ENCODE measurements around the gene OVOL1. TPM values are rescaled to one million over a fixed set of nuclear protein-coding genes. Genes with fewer than 3 reads are reported as not detected.

The OVOL1 gene
- total RNA-seq, 1 donor from 2014 or later, result not detected

GRCh38 chr11:65776710-65777141 lies 10.1 kb upstream of the OVOL1 start:
- no peak for DNase-seq (ENCODE audit: low spot score)
- intact Hi-C loops (cut with DNase I), result no loop called here

GRCh38 chr11:65777241-65777640 lies 9.6 kb upstream of the OVOL1 start:
- no peak for DNase-seq (ENCODE audit: low spot score)
- intact Hi-C loops (cut with DNase I), result no loop called here

GRCh38 chr11:65777821-65778361 lies 9.0 kb upstream of the OVOL1 start:
- no peak for DNase-seq (ENCODE audit: low spot score)
- intact Hi-C loops (cut with DNase I), result loop anchor here (2.0 kb wide), 1 partner anchor 41 kb away; no protein-coding TSS in a partner anchor

- intact Hi-C loops (cut with DNase I), result loop anchor here (2.0 kb wide), 1 partner anchor 40 kb away; no protein-coding TSS in a partner anchor
- DNase-seq (ENCODE audit: low spot score), result no peak
These were observed 8.4 kb upstream of the OVOL1 start for GRCh38 chr11:65778431-65778900.

- DNase-seq (ENCODE audit: low spot score), result no peak
- intact Hi-C loops (cut with DNase I), result loop anchor here (2.0 kb wide), 1 partner anchor 40 kb away; no protein-coding TSS in a partner anchor
These were observed 7.8 kb upstream of the OVOL1 start for GRCh38 chr11:65778901-65779668.

GRCh38 chr11:65779669-65779918 lies 7.3 kb upstream of the OVOL1 start:
- no peak for DNase-seq (ENCODE audit: low spot score)
- intact Hi-C loops (cut with DNase I), result loop anchor here (2.0 kb wide), 1 partner anchor 39 kb away; no protein-coding TSS in a partner anchor

- peak; percentile 92 for DNase-seq (ENCODE audit: low spot score)
- intact Hi-C loops (cut with DNase I), result loop anchor here (2.0 kb wide), 1 partner anchor 39 kb away; no protein-coding TSS in a partner anchor
These were observed 6.7 kb upstream of the OVOL1 start for GRCh38 chr11:65779919-65780769.

- peak; percentile 91 for DNase-seq (ENCODE audit: low spot score)
- intact Hi-C loops (cut with DNase I), result no loop called here
These were observed 6.1 kb upstream of the OVOL1 start, which contains the start of gene AP5B1 for GRCh38 chr11:65780770-65781151. Gene AP5B1, minus strand, starts transcription at chr11:65780976. Its CDS starts 385 bp downstream, at chr11:65780591.

GRCh38 chr11:65781152-65781961 lies 5.5 kb upstream of the OVOL1 start:
- DNase-seq (ENCODE audit: low spot score), result no peak
- intact Hi-C loops (cut with DNase I), result no loop called here

GRCh38 chr11:65781962-65782815 lies 4.7 kb upstream of the OVOL1 start:
- intact Hi-C loops (cut with DNase I), result no loop called here
- DNase-seq (ENCODE audit: low spot score), result no peak

- no peak for DNase-seq (ENCODE audit: low spot score)
- intact Hi-C loops (cut with DNase I), result no loop called here
These were observed 4.0 kb upstream of the OVOL1 start for GRCh38 chr11:65782816-65783228.

GRCh38 chr11:65785319-65786007 lies 1.4 kb upstream of the OVOL1 start:
- intact Hi-C loops (cut with DNase I), result no loop called here
- no peak for DNase-seq (ENCODE audit: low spot score)

- intact Hi-C loops (cut with DNase I), result no loop called here
- no peak for DNase-seq (ENCODE audit: low spot score)
These were observed 666 bp upstream of the OVOL1 start for GRCh38 chr11:65786008-65786785.

- DNase-seq (ENCODE audit: low spot score), result no peak
- intact Hi-C loops (cut with DNase I), result no loop called here
These were observed 1.1 kb downstream of the OVOL1 start for GRCh38 chr11:65787649-65788622.

GRCh38 chr11:65788821-65789220 lies 2.0 kb downstream of the OVOL1 start:
- DNase-seq (ENCODE audit: low spot score), result no peak
- intact Hi-C loops (cut with DNase I), result no loop called here
